ENCODE measurements around the gene TMOD1. TPM values are rescaled to one million over a fixed set of nuclear protein-coding genes. Genes with fewer than 3 reads are reported as not detected.
"Not testable (repeated sequence)": the region's sequence is repeated elsewhere in the genome, so short reads cannot be mapped to it uniquely, and the experiment has no call there.

Gene TMOD1
- total and polyA plus RNA-seq, 10 donors: 1.6 to 5.8 (median 2.7) TPM

- peaks cover 0 to 5% (median 0%) of the 10 kb centered on the region in 7 donors for H3K27me3 ChIP-seq (replicated peaks in 1 of 7)
- intact Hi-C loops (cut with DNase I; ENCODE audit: low total_unique reads): no loop called here
- H3K4me1 ChIP-seq: peaks cover 0 to 14% (median 4%) of the 10 kb centered on the region in 6 donors
- H3K36me3 ChIP-seq: no peaks in the 10 kb centered on the region
- WGBS, 5 donors: 58 to 73% (median 64%) methylated on average over 2 of the region's 2 CpGs
- TF ChIP-seq CTCF (IDR thresholded peaks at IDR 0.05 in 8 of 11, conservative IDR thresholded peaks at IDR 0.05 in 3 of 11) (no peak), POLR2AphosphoS5 (IDR thresholded peaks at IDR 0.05) (no peak), POLR2A (IDR thresholded peaks at IDR 0.05) (no peak)
- no peaks in the 10 kb centered on the region for H3K9me3 ChIP-seq
- H3K4me3 ChIP-seq: no peak overlapping the region
- no peak for DNase-seq
- no peak overlapping the region for H3K27ac ChIP-seq
Measured at GRCh38 chr9:97579914-97580313, 78.4 kb downstream of the TMOD1 start.

GRCh38 chr9:97581590-97581989 is 80.1 kb downstream of the TMOD1 start:
- H3K27me3 ChIP-seq (replicated peaks in 1 of 7); H3K4me3 ChIP-seq; H3K4me1 ChIP-seq; H3K36me3 ChIP-seq; intact Hi-C loops (cut with DNase I; ENCODE audit: low total_unique reads); H3K27ac ChIP-seq; H3K9me3 ChIP-seq; DNase-seq: not testable (repeated sequence)
- WGBS, 5 donors: 33 to 100% methylated on average over 1 of the region's 3 CpGs; no CpG with 5 or more reads in 3 of the 5 donors

GRCh38 chr9:97584778-97585177 is 83.3 kb downstream of the TMOD1 start:
- H3K4me3 ChIP-seq; DNase-seq; H3K27ac ChIP-seq; H3K36me3 ChIP-seq; intact Hi-C loops (cut with DNase I; ENCODE audit: low total_unique reads); H3K4me1 ChIP-seq; H3K9me3 ChIP-seq; H3K27me3 ChIP-seq (replicated peaks in 1 of 7): not testable (repeated sequence)
- WGBS, 5 donors: no CpG with 5 or more reads among the region's 2 CpGs

- intact Hi-C loops (cut with DNase I; ENCODE audit: low total_unique reads); DNase-seq; H3K9me3 ChIP-seq; H3K4me3 ChIP-seq; H3K27me3 ChIP-seq (replicated peaks in 1 of 7); H3K36me3 ChIP-seq; H3K4me1 ChIP-seq; H3K27ac ChIP-seq: not testable (repeated sequence)
- 91 to 97% (median 95%) methylated on average over 4 to 7 of the region's 7 CpGs for WGBS, 5 donors
Measured at GRCh38 chr9:97586909-97587308, 85.4 kb downstream of the TMOD1 start.

- peaks cover 0 to 5% (median 0%) of the 10 kb centered on the region in 8 donors for H3K9me3 ChIP-seq
- peaks cover 0 to 8% (median 0%) of the 10 kb centered on the region in 7 donors for H3K27me3 ChIP-seq (replicated peaks in 1 of 7)
- peaks cover 0 to 3% (median 0%) of the 10 kb centered on the region in 6 donors for H3K4me1 ChIP-seq
- H3K36me3 ChIP-seq: peaks cover 0 to 8% (median 0%) of the 10 kb centered on the region in 6 donors
- no peak overlapping the region for H3K4me3 ChIP-seq
- no peak for DNase-seq
- WGBS, 5 donors: 81 to 92% (median 87%) methylated on average over 6 of the region's 6 CpGs
- TF ChIP-seq CTCF (IDR thresholded peaks at IDR 0.05 in 8 of 11, conservative IDR thresholded peaks at IDR 0.05 in 3 of 11): no peak
- TF ChIP-seq POLR2A (IDR thresholded peaks at IDR 0.05): no peak
- no peak for TF ChIP-seq POLR2AphosphoS5 (IDR thresholded peaks at IDR 0.05)
- intact Hi-C loops (cut with DNase I; ENCODE audit: low total_unique reads): no loop called here
- H3K27ac ChIP-seq: no peak overlapping the region
Measured at GRCh38 chr9:97591535-97591934, 90.1 kb downstream of the TMOD1 start.

- TF ChIP-seq POLR2A (IDR thresholded peaks at IDR 0.05): no peak
- no peak for TF ChIP-seq POLR2AphosphoS5 (IDR thresholded peaks at IDR 0.05)
- no peak for TF ChIP-seq CTCF (IDR thresholded peaks at IDR 0.05 in 8 of 11, conservative IDR thresholded peaks at IDR 0.05 in 3 of 11)
- Histone ChIP-seq H3K27ac (no peak overlapping the region), H3K4me3 (no peak overlapping the region), H3K27me3 (replicated peaks in 1 of 7) (peaks cover 0 to 8% (median 0%) of the 10 kb centered on the region in 7 donors), H3K9me3 (peaks cover 0 to under 1% (median 0%) of the 10 kb centered on the region in 8 donors), H3K4me1 (peaks cover 0 to 3% (median 0%) of the 10 kb centered on the region in 6 donors), H3K36me3 (peaks cover 0 to 8% (median 0%) of the 10 kb centered on the region in 6 donors)
- WGBS, 5 donors: 74 to 92% (median 84%) methylated on average over 1 of the region's 1 CpG
- no peak for DNase-seq
- intact Hi-C loops (cut with DNase I; ENCODE audit: low total_unique reads): no loop called here
Measured at GRCh38 chr9:97592126-97592525, 90.7 kb downstream of the TMOD1 start.
